Fibroblast of gingiva (primary cell): ENCODE results near the gene NAV2.
"Not testable (repeated sequence)": the region's sequence is repeated elsewhere in the genome, so short reads cannot be mapped to it uniquely, and the experiment has no call there.

Experiments used
- DNase-seq: peaks from one replicate; pipeline ENCODE4 v3.0.0-alpha.2; 2011; ENCODE audit warnings: low read depth

NAV2 gene

DNA sequence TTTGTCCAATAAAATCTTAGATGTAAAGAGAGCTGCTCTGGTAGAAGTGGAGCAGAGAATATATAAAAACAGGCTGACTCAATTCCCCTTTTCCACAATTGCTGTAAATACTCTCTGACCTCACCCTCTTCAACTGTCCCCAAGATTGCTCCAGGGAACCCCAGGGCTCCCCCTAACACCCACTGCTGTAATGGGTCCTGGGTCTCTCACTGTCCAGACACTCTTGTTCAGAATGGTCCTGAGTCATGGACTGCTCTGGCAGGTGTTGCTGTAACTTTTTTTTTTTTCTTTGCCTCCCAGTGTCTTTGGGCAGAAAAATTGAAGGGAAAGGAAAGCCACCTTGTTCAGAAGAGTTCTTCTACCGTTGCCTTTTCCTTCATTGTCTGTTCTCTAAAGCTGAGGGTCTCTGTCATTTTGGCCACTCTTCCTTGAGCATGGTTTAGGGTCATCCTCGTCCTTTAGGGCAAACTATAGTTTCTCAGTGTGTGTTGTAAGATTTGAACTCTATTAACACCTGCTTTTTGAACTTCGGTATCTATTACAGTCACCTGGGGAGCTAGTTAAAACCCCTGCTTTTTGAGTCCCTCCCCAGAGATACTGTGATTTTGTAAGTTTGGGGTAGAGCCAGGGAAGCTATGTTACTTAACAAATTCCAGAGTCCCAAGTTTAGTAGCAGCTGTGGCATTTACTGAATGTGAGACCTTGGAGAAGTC is 209.5 kb downstream of the NAV2 start:
- no peak for DNase-seq

DNA sequence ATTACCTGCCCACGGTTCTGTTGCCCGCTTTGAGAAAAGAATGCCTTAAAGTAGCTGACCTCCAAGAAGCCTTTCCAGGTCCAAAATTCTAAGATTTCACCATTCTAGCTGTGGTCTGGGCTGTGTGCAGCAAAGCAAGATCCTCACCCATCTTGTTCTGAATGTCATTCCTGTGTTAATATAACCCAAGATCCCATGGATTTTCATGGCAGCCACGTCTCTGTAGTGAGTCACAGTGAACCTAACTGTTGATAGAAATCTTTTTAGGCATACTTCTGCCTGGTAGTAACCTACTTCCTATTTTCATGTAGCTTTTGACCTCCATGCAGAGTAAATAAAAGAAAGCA is 210.0 kb downstream of the NAV2 start:
- no peak for DNase-seq

DNA sequence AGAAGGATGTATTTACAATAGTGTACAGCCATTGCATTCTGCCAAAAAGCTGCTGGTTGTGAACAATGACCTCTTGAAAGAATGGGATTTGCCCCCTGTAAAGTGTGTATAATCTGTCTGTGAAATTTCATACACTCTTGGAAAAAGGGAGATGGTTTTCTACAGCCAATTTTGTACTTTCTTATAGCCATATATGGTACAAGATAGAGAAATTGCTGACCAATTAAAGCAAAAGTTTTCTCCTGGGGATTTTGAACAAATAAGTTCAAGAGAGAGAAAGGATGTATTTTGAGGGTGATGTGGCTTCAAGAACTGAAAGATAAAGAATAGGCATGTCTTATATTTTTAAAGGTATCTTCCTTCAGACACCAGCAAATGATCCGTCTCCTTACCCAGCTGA is 211.0 kb downstream of the NAV2 start:
- DNase-seq: no peak

DNA sequence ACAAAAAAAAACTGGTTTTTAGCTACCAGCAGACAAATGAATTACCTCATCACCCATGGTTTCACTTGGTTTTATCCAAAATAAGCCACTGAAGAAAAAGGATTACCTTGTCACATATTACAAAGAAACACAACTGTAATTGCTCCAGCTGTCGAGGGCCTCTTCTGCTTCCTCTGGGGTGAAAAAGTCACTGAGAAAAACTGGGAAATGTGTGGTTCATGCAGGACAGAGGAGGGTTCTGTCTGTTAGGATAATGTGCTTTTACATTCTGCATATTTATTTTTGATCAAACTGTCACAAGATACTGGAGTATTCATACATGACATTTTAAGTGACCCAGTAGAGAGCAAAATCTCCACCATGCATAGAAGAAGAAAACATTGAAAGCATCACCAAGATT is 211.7 kb downstream of the NAV2 start:
- DNase-seq: no peak

DNA sequence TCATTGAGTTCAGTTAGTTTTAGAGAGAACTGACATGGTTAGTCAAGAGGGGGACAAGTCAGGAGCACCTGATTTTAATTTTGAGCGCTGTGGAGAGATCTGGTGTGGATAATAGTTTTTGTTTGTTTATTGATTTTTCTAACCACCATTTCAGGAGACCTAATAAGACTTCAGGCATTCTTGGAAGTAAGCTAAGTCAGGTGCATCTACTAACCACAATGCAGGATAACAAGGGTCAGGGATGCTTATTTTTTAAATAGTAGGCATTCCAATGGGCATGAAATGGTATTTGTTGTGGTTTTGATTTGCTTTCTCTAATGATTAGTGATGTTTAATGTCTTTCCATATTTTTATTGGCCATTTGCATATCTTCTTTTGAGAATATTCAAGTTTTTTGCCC is 212.1 kb downstream of the NAV2 start:
- no peak for DNase-seq

DNA sequence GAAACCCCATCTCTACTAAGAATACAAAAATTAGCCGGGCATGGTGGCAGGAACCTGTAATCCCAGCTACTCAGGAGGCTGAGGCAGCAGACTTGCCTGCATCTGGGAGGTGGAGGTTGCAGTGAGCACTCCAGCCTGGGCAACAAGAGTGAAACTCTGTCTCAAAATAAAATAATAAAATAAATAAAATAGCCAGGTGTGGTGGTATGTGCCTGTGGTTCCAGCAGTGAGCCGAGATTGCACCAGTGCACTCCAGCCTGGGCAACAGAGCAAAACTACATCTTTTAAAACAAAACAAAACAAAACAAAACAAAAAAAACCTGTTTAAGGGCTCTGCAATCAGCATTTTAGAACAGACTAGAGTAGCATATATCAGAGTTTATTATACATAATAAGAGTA is 214.8 kb downstream of the NAV2 start:
- not testable (repeated sequence) for DNase-seq

DNA sequence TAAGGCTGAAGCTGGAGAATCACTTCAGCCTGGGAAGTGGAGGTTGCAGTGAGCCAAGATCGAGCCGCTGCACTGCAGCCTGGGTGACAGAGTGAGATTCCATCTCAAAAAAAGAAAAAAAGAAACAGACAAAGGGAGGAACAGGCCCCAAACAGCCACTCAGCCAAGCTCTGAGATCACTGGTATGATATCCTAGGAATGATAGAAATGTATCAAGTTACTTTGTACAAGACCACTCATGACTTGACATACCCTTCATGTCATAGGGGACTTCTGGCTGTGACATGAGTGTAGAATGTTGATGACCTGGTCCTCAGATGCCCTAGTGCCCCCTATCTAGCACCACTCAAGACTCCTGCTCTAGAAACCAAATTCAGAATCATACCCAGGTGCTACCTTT is 216.5 kb downstream of the NAV2 start:
- DNase-seq: no peak

DNA sequence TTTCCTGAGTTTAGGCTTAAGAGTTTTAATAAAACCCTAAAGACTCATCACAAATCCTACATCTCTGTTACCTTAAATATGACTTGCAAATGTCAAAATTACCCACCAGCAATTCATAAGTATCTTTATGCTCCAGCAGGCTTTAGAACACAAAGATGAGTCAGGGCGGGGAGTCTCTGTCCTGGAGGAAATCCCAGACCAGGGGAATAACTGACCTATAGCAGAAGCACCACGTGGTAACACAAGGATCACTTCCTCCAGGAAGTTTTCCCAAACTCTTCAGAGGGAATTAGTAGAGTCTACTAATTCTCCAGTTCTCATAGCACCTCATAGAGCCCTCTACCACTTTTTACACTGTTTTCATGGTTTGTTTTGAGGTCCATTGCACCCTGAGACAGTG is 217.0 kb downstream of the NAV2 start:
- no peak for DNase-seq

DNA sequence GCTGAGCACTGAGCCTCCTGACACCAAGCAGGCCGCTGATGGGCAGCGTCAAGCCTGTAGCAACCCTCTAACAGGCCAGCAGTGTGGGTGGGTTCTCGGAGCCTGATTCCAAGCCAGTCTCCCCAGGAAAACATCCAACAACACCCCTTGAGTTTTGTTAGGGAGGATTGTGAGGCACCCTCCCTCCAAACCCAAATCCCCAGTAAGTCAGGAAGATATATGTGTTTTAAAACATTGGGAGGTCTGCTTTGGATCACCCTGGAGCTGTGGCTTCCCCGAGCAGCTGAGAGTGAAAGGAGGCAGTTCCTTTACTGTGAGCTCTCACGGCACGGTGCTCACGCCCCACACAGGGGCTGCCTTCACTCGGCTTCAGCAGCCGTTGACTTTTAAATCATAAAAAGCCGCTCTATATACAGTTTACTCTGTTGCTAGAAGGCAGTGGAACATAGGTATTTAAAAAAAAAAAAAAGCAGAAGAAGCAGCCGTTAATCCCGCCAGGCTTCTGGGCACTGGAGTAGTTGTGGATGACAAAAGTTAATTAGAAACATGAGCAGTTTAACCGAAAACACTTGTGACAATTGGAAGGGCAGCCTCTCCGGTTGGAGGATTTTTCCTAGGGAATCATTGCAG is 218.6 kb downstream of the NAV2 start:
- peak; percentile 85 for DNase-seq

DNA sequence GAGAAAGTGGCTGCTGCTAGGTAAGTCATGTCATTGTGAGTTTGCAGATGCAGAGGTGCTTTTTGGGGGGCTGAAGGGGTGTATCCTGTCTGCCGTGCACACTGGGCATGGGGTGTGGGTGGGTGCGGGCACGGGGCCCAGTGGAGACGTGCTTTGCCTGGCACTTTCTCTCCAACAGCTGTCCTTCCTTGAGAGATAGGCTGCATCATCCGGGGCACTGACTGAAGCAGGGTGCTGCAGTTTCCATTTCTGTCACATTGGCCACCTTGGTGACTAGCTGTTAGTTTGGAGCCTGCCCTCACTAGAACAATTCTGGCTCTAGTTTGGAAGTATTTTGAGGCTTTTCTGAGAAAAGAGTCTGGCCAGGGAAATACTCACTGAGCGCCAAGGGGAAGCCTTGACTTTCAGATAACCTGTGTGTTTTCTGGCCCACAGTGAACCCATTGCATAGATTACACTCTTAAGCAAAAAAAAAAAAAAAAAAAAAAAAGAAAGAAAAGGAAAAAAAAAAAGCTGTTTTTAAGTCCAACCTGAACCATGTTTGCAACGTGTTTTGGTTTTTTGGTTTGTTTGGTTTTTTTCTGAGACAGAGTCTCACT is 219.2 kb downstream of the NAV2 start:
- no peak for DNase-seq

DNA sequence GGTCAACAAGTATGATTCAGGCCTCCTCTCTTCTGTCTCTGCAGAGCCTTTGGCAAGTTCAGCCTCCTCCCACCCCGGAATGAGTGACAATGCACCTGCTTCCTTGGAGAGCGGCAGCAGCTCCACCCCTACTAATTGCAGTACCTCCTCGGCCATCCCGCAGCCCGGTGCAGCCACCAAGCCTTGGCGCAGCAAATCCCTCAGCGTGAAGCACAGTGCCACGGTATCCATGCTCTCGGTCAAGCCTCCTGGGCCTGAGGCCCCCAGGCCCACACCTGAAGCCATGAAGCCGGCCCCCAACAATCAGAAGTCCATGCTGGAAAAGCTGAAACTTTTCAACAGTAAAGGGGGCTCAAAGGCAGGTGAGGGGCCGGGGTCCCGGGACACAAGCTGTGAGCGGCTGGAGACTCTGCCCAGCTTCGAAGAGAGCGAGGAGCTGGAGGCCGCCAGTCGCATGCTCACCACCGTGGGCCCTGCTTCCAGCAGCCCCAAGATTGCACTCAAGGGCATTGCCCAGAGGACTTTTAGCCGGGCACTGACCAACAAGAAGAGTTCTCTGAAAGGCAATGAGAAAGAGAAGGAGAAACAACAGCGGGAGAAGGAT is 220.6 kb downstream of the NAV2 start:
- no peak for DNase-seq

DNA sequence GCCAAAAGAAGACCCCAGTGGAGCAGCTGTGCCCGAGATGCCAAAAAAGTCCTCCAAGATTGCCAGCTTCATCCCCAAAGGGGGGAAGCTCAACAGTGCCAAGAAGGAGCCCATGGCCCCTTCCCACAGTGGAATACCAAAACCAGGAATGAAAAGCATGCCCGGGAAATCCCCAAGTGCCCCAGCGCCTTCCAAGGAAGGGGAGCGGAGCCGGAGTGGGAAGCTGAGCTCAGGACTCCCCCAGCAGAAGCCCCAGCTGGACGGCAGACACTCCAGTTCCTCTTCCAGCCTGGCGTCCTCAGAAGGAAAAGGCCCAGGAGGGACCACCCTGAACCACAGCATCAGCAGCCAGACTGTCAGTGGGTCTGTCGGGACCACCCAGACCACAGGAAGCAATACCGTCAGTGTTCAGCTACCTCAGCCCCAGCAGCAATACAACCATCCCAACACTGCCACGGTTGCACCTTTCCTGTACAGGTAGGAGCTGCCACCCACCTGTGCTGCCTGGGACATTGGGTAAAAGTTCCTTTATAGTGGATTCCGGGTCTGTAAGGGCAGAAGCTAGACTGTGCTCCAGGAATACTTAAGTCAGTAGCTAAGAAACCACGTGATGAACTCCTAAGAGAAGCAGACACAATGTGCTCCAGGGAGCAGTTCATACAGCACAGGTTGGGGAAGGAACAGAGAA is 221.3 kb downstream of the NAV2 start:
- DNase-seq: no peak

DNA sequence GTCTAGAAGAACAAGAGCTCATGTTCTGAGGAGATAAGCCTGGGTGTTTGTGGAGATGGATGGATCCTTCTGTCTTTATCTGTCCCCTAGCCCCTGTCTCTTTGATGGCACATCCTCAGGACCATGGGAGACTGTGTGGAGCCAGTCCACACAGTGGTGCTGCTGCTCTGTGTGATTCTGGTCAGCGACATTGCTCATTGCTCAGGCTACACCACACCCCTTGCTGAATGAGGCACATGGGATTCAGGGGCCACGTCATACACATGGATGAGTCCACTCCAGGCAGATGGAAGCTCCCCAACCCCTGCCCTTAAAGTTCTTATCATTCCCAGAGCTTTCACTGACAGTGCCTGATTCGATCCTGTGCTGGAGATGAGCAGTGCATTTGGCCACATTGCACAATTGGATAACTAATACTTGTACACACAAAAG is 222.2 kb downstream of the NAV2 start:
- DNase-seq: peak; percentile 47

DNA sequence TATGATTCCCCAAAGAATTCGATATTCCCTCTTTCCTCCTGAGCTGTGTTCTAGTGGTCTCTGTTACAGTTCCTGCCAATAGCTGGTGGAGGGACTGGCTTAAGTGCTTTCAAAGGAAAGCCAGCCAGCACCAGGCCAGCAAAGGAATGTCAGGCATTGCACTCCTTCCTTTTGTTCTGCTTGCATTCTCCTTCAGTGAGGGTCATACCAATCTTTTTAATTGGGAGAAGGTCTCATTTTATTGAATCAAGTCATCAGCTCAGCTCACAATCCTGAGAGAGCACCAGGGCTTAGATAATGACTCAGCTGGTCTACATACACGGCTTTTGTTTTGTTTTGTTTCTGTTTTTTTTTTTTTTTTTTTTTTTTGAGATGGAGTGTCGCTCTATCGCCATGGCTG is 222.9 kb downstream of the NAV2 start:
- peak; percentile 52 for DNase-seq

DNA sequence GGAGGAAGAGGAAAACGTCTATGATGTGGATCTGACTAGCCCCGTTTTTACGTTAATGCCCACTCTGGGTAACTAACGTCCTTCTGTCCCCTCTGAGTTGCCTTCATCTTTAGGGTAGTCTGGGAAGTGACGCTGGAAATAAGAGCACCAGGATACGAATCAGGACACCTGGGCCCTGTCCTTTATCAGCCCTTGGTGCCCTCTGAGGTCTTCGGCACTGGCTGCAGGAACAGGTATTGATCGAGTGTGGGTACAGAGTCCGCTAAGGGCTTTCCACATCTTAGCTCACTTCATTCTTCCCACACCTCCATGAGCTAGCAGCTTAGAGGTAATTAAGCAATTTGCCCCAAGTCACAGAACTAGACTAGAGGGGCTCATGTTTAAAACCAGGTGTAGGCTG is 223.8 kb downstream of the NAV2 start:
- DNase-seq: no peak

DNA sequence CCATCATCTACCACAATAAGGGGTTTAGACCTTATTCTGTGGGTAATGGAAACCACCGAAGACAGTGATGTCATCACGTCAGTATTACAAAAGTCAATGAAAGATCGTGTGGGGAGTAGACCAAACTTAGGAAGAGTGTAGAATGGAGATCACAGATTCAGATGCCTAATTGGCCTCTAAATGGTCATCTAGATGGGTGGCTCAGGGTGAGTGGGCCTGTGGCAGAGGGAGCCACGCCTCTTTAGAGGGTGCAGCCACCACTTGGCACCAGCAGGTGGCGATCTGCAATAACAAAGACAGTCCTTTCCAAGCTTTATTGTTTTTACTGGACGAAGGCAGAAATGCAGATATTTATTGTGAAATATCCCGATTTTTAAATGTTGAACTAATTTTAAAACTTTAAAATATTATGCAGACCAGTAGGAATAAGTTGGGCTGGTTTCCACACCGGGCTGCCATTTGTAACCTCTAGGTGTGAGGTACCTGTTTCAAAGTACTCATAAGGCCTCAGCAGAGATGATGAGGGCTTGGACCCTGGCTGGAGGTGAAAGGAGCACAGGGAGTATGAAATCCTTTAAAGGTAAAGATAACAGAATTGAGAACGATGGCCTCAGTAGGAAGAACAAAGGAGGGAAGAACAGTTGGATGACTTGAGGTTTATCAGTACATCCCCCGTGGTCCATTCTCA is 225.7 kb downstream of the NAV2 start:
- DNase-seq: peak; percentile 41

DNA sequence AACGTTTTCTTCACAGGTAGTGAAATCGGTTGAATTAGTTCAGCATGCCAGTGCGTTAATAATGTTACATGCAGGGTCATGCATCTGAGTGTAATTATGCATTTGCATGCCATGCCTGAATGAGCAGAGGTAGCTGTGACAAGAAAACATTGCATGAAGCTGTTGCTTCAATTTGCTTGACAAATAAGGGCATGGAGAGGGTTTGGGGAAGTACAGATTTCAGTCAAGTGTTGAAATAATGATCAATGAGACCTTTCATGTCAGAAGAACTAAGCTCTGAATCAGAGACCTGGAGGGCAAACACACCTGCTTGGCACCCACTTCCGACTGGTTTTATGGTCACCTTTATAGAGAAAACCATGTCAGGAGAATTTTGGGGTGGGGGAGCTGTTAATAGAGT is 226.2 kb downstream of the NAV2 start:
- DNase-seq: no peak

DNA sequence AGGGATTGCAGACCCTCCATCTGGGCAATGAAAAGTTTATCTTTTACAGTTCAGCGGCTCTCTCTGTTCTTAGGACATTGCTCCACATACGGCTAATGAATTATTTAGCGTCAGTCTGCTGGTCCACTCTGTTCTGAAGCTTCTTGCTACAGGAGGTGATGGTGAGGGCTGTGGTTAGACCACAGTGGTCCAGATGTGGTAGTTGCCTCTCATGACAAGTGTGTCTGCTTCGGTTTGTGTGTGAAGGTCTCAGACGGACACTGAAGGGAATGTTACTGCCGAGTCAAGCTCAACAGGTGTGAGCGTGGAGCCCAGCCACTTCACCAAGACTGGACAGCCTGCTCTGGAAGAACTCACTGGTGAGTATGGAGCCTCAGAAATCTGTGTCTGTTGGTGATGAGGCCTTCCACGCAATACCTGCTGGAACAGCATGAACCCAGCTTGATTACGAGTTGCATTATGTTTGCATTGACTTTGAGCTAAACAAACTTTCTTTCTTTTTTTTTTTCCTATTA is 226.8 kb downstream of the NAV2 start:
- no peak for DNase-seq

DNA sequence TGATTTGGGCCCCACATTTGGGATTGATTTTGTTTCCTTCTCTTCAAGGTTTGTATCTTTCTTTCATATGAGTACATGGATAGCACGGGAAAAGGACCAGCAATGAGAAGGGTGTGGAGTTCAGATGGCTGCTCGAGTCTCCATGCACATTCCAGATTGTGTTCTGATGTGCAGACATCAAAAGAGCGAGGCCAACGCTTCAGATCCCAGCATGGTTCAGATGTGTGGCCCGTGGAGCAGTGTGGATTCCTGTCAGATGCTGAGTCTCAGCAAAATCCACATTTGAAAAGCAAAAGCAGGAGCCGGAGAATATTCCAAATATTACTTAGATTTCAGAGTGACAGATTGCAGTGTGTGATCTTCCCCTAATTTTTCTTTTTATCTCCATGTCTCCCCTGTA is 228.2 kb downstream of the NAV2 start:
- no peak for DNase-seq

DNA sequence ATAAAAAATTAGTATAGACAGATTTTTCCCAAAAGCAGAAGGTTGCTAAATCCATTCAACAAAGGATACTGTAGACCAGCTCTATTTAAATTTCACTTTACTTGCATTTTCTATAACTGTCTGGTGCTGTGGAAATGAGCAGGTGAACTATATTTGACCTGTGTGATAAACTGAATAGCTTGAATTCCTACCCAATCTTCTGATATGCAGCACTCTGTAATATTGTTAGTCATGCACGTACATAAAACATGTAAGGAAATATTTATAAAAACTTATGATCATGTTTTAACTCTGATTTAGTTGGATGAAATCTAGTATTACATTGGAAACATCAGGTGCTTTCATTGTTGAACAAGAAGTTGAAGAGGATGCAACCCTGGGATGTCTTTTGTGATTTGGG is 234.0 kb downstream of the NAV2 start:
- no peak for DNase-seq

DNA sequence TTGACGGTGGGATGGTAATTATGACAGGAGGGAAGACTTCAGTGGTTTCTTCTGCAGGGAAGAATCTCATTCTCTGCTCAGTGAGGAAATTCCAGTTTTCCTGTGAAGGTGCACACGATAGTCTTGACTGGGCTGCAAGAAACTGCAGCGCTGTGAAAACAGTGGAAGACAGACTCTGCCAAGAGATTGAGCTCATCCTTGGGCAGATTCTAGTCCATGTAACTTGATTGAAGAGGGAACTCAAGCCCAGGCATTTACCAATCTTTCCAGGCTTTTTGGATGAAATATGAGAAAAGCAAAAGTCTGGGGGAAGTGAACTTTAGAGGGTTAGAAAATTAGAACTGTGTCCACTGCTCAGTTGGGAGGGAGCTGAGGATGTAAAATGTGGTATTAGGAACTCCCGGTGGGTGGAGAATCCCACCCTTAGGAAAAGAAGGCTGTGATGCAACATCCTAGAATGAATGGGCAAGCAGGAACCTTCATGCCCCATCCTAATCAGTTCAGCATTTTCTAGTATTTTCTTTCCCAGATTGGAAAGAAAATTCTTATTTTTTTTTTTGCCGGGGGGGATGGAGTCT is 235.0 kb downstream of the NAV2 start:
- DNase-seq: peak; percentile 50

DNA sequence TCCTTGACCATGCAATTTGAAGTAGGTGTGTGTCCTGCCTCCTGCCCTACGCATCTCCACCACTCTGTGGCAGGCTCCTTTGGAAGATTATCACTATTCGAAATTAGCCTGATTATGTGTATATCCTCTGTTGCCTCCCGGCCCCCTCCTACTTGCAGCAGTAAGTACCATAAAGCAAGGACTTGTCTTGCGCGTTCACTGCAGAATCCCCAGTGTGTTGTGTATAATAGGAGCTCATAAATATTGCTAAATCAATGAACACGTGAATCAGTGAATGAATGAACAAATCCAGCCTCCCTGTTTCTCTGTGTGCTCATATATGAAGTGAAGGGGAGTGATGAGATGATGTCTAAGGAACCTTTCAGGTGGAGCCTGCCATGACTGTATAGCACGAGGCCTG is 237.0 kb downstream of the NAV2 start:
- DNase-seq: no peak
